ENCODE data around the gene LRP1. TPM values are rescaled to one million over a fixed set of nuclear protein-coding genes. Genes with fewer than 3 reads are reported as not detected.

The LRP1 gene
- total RNA-seq, 2 donors from 2014 or later: 663 to 755 TPM

- Histone ChIP-seq H3K36me3 (peaks cover 37% of the 10 kb centered on the region), H3K27ac (peak overlapping the region; percentile 59 to 71), H3K27me3 (replicated peaks; ENCODE audit: insufficient read depth) (no peaks in the 10 kb centered on the region), H3K4me1 (ENCODE audit: control insufficient read depth in 1 of 2, low read depth in 2 of 2) (peaks cover 20 to 66% of the 10 kb centered on the region in 2 donors), H3K9me3 (no peaks in the 10 kb centered on the region), H3K4me3 (no peak overlapping the region)
- ATAC-seq (ENCODE audit: insufficient number of reproducible peaks, low FRiP score, low read depth) (peak; percentile 63), DNase-seq (ENCODE audit: low spot score) (peak; percentile 81)
- TF ChIP-seq, protein P1, sequence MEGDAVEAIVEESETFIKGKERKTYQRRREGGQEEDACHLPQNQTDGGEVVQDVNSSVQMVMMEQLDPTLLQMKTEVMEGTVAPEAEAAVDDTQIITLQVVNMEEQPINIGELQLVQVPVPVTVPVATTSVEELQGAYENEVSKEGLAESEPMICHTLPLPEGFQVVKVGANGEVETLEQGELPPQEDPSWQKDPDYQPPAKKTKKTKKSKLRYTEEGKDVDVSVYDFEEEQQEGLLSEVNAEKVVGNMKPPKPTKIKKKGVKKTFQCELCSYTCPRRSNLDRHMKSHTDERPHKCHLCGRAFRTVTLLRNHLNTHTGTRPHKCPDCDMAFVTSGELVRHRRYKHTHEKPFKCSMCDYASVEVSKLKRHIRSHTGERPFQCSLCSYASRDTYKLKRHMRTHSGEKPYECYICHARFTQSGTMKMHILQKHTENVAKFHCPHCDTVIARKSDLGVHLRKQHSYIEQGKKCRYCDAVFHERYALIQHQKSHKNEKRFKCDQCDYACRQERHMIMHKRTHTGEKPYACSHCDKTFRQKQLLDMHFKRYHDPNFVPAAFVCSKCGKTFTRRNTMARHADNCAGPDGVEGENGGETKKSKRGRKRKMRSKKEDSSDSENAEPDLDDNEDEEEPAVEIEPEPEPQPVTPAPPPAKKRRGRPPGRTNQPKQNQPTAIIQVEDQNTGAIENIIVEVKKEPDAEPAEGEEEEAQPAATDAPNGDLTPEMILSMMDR (IDR thresholded peaks at IDR 0.05): peak; percentile 89
Observed at GRCh38 chr12:57213058-57213715, 84.9 kb downstream of the LRP1 start.

DNA sequence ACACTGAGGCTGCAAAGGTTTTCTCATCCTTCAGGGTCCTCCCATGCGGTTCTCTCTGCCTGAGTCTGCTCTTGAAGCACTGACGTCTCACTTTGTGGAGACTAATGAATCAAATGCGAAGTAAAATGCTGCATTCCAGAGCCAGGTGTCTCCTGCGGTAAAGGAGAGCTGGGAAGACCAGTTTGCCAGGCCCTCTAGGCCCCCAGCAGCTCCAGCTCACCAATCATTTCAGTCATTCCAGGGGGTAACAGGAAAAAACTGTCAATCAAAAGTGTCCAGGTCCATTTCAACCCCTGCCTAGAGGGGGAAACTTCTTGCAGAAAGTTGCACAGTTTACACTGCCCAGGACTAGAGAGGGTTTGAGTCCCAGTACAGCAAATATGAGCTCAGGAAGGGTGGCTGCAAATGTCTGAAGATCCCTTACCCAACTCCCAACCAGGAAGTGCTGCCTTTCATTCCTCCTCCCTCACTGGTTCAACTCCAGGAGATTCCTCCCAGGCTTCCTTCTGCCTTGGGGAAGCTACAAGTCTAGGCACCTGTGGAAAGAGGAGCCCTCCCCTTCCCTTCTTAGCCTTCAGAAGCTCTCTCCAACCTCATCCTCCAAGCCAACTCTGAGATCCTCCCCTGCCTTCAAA lies 85.6 kb downstream of the LRP1 start:
- Histone ChIP-seq H3K36me3 (peaks cover 30% of the 10 kb centered on the region), H3K9me3 (no peaks in the 10 kb centered on the region), H3K4me1 (ENCODE audit: control insufficient read depth in 1 of 2, low read depth in 2 of 2) (peaks cover 20 to 59% of the 10 kb centered on the region in 2 donors), H3K27me3 (replicated peaks; ENCODE audit: insufficient read depth) (peaks cover 3% of the 10 kb centered on the region), H3K4me3 (no peak overlapping the region), H3K27ac (no peak overlapping the region)
- TF ChIP-seq, protein P1 (IDR thresholded peaks at IDR 0.05): no peak
- ATAC-seq (ENCODE audit: insufficient number of reproducible peaks, low FRiP score, low read depth): no peak
- no peak for DNase-seq (ENCODE audit: low spot score)

DNA sequence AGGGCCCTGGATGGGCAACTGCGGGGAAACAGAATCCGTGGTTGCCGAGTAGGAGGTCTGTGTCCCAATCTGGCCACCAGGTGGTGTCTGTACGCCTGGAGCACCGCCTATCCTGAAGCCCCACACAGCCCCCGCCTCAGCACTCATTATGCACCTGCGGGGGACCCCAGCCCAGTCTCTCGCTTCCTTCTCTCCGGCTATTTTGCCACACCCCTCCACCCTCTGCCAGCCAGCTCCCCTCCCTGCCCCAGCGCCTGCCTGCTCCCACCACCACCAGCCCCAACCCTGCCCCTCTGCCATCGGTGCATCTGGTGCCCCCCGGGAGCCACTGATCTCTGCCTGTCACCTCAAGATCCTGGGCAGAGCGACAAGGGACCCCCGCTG lies 86.1 kb downstream of the LRP1 start:
- ATAC-seq (ENCODE audit: insufficient number of reproducible peaks, low FRiP score, low read depth) (no peak), DNase-seq (ENCODE audit: low spot score) (no peak)
- TF ChIP-seq, protein P1 (IDR thresholded peaks at IDR 0.05): peak; percentile 79
- Histone ChIP-seq H3K4me1 (ENCODE audit: control insufficient read depth in 1 of 2, low read depth in 2 of 2) (peaks cover 20 to 59% of the 10 kb centered on the region in 2 donors), H3K9me3 (no peaks in the 10 kb centered on the region), H3K4me3 (no peak overlapping the region), H3K27me3 (replicated peaks; ENCODE audit: insufficient read depth) (peaks cover 8% of the 10 kb centered on the region), H3K27ac (no peak overlapping the region), H3K36me3 (peaks cover 25% of the 10 kb centered on the region)

GRCh38 chr12:57215065-57215464 lies 86.8 kb downstream of the LRP1 start:
- DNase-seq (ENCODE audit: low spot score): no peak
- Histone ChIP-seq H3K4me1 (ENCODE audit: control insufficient read depth in 1 of 2, low read depth in 2 of 2) (peaks cover 20 to 59% of the 10 kb centered on the region in 2 donors), H3K36me3 (peaks cover 19% of the 10 kb centered on the region), H3K9me3 (no peaks in the 10 kb centered on the region), H3K4me3 (no peak overlapping the region), H3K27me3 (replicated peaks; ENCODE audit: insufficient read depth) (peaks cover 8% of the 10 kb centered on the region), H3K27ac (no peak overlapping the region)
- TF ChIP-seq, protein P1 (IDR thresholded peaks at IDR 0.05): no peak
- no peak for ATAC-seq (ENCODE audit: insufficient number of reproducible peaks, low FRiP score, low read depth)

GRCh38 chr12:57215668-57216013 lies 87.4 kb downstream of the LRP1 start:
- TF ChIP-seq, protein P1 (IDR thresholded peaks at IDR 0.05): no peak
- H3K9me3 ChIP-seq: no peaks in the 10 kb centered on the region
- peaks cover 8% of the 10 kb centered on the region for H3K27me3 ChIP-seq (replicated peaks; ENCODE audit: insufficient read depth)
- no peak overlapping the region for H3K27ac ChIP-seq
- H3K4me1 ChIP-seq (ENCODE audit: control insufficient read depth in 1 of 2, low read depth in 2 of 2): peaks cover 20 to 59% of the 10 kb centered on the region in 2 donors
- peaks cover 13% of the 10 kb centered on the region for H3K36me3 ChIP-seq
- no peak overlapping the region for H3K4me3 ChIP-seq
- DNase-seq (ENCODE audit: low spot score) (no peak), ATAC-seq (ENCODE audit: insufficient number of reproducible peaks, low FRiP score, low read depth) (no peak)
